ENCODE measurements around the gene HMCN1.
"Not testable (repeated sequence)": the region's sequence is repeated elsewhere in the genome, so short reads cannot be mapped to it uniquely, and the experiment has no call there.

Gene HMCN1

DNA sequence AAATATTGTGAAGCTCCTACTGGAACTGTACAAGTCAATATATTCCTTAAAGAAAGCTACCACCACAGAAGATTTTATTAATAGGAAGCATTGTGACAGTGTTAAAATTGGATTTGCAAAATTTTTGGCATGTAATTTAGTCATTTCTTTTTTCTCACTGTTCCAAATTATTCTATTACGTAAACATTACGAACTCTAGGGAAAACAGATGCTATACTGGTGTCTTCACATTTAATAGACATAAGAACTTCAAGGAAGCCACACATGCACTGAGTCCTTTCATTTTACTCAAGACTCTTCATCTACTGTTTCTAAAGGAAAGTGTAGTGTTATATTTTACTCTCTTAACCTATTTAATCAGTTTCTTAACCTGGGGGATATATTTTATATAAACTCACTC lies 135.4 kb downstream of the HMCN1 start:
- H3K4me3 ChIP-seq (ENCODE audit: low read depth, low read length): no peak overlapping the region
- H3K27ac ChIP-seq (ENCODE audit: low read depth, low read length): no peak overlapping the region
- no peaks in the 10 kb centered on the region for H3K9me3 ChIP-seq (ENCODE audit: control insufficient read depth, insufficient read depth, low read length)
- H3K36me3 ChIP-seq (ENCODE audit: control insufficient read depth, insufficient read depth, low read length): no peaks in the 10 kb centered on the region
- no peak overlapping the region for H3K9ac ChIP-seq (ENCODE audit: low read depth, low read length)
- 0 out of 2 replicates have a peak, but pooled peaks cover 2% of the 10 kb centered on the region for H3K4me1 ChIP-seq (ENCODE audit: control insufficient read depth, insufficient read depth, low read length)
- H3K27me3 ChIP-seq (ENCODE audit: control insufficient read depth, insufficient read depth, low read length): no peaks in the 10 kb centered on the region

DNA sequence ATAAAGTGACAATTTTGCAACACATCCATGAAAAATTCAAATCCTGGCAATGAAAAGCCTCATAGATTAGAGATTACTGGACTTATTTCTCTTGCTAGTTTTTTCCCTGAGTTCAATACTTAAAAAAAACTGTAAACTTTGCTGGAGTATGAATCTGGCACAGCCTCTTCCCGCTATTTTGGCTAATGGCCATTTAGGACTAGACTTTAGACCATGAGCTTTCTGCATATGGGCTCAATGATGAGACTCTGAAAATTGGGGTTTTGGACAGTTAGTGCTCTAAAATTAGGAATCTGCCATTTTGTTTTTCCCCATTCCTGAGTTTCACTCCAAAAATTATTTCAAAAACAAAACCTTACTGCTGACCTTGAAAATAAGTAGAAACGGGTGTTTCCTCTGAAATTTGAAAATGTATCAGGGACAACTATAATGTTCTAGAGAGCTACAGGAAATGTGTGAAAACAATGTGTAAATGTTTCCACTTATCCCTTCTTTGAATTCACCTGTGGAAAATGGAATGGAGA lies 137.5 kb downstream of the HMCN1 start:
- H3K36me3 ChIP-seq (ENCODE audit: control insufficient read depth, insufficient read depth, low read length): no peaks in the 10 kb centered on the region
- H3K27ac ChIP-seq (ENCODE audit: low read depth, low read length): no peak overlapping the region
- H3K4me3 ChIP-seq (ENCODE audit: low read depth, low read length): no peak overlapping the region
- no peak overlapping the region for H3K9ac ChIP-seq (ENCODE audit: low read depth, low read length)
- H3K4me1 ChIP-seq (ENCODE audit: control insufficient read depth, insufficient read depth, low read length): 0 out of 2 replicates have a peak, but pooled peaks cover 2% of the 10 kb centered on the region
- H3K9me3 ChIP-seq (ENCODE audit: control insufficient read depth, insufficient read depth, low read length): no peaks in the 10 kb centered on the region
- no peaks in the 10 kb centered on the region for H3K27me3 ChIP-seq (ENCODE audit: control insufficient read depth, insufficient read depth, low read length)

- Histone ChIP-seq H3K9me3 (ENCODE audit: control insufficient read depth, insufficient read depth, low read length) (no peaks in the 10 kb centered on the region), H3K4me1 (ENCODE audit: control insufficient read depth, insufficient read depth, low read length) (0 out of 2 replicates have a peak, but pooled peaks cover 2% of the 10 kb centered on the region), H3K27me3 (ENCODE audit: control insufficient read depth, insufficient read depth, low read length) (no peaks in the 10 kb centered on the region), H3K9ac (ENCODE audit: low read depth, low read length) (no peak overlapping the region), H3K36me3 (ENCODE audit: control insufficient read depth, insufficient read depth, low read length) (no peaks in the 10 kb centered on the region), H3K27ac (ENCODE audit: low read depth, low read length) (no peak overlapping the region), H3K4me3 (ENCODE audit: low read depth, low read length) (no peak overlapping the region)
Measured at GRCh38 chr1:185874246-185874645, 140.1 kb downstream of the HMCN1 start.

DNA sequence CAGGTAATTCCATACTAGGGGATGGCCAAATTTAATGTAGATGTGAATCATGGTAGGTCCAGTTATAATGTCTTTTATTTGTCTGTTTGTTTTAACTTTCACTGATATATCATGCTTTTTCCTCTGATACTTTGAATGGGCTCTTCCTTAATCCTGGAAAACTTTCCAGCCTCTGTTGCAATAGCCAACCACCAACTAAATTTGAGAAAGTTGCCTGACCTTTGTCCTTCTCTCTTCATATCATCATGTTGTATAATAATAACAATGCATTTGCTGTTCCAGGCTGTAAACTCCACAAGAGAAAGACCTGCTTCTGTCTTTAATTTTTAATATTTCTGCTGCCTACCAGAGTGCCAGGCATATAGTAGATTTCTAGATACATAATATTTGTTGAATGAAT lies 146.1 kb downstream of the HMCN1 start:
- H3K36me3 ChIP-seq (ENCODE audit: control insufficient read depth, insufficient read depth, low read length): no peaks in the 10 kb centered on the region
- H3K4me1 ChIP-seq (ENCODE audit: control insufficient read depth, insufficient read depth, low read length): no peaks in the 10 kb centered on the region
- H3K4me3 ChIP-seq (ENCODE audit: low read depth, low read length): no peak overlapping the region
- no peaks in the 10 kb centered on the region for H3K27me3 ChIP-seq (ENCODE audit: control insufficient read depth, insufficient read depth, low read length)
- H3K9ac ChIP-seq (ENCODE audit: low read depth, low read length): no peak overlapping the region
- H3K27ac ChIP-seq (ENCODE audit: low read depth, low read length): no peak overlapping the region
- H3K9me3 ChIP-seq (ENCODE audit: control insufficient read depth, insufficient read depth, low read length): no peaks in the 10 kb centered on the region

DNA sequence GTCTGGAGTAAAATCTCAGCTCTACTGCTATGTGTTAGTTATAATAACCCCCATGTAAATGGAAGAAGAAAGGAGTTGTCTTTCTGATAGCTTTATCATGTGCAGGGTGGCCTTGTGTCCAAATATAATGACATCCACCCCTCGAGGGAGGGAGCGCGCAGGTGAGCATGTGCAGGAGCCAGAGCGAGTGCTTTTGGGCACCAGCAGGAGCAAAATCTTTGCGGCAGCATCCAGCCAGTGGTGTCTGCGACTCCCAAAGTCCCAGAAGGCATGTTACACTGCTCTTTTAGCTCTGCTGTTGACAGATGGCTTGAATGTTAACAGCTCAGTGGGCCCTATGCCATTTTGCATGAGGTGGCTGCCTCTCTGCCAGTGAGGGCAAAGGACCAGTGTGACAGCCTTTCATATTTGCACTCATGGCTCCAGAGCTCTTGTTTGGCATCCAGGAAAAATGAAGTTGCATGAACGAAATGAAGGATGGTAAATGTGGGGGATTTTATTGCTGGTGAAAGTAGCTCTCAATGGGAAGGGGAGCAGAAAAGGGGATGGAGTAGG lies 146.7 kb downstream of the HMCN1 start:
- Histone ChIP-seq H3K36me3 (ENCODE audit: control insufficient read depth, insufficient read depth, low read length) (no peaks in the 10 kb centered on the region), H3K27ac (ENCODE audit: low read depth, low read length) (no peak overlapping the region), H3K27me3 (ENCODE audit: control insufficient read depth, insufficient read depth, low read length) (no peaks in the 10 kb centered on the region), H3K4me3 (ENCODE audit: low read depth, low read length) (no peak overlapping the region), H3K9me3 (ENCODE audit: control insufficient read depth, insufficient read depth, low read length) (no peaks in the 10 kb centered on the region), H3K4me1 (ENCODE audit: control insufficient read depth, insufficient read depth, low read length) (no peaks in the 10 kb centered on the region), H3K9ac (ENCODE audit: low read depth, low read length) (no peak overlapping the region)

DNA sequence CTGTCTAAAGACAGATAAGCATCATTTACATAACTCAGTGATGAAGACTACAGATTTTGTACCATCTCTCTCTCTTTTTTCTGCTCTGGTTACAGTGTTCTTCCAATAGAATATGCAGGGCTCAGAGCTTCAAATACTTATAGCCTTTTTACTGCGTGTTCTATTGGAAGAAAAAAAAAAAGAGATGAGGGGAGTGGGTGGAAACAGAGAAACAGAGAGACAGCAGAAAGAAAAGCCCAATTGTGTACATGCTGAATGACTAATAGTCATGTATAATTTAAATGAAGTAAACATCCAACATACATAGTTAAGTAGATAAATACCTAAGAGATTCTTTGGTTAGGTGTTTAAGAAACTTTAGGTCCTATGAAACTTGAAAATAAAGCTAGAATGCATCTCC lies 151.9 kb downstream of the HMCN1 start:
- no peak overlapping the region for H3K27ac ChIP-seq (ENCODE audit: low read depth, low read length)
- H3K9ac ChIP-seq (ENCODE audit: low read depth, low read length): no peak overlapping the region
- H3K9me3 ChIP-seq (ENCODE audit: control insufficient read depth, insufficient read depth, low read length): no peaks in the 10 kb centered on the region
- no peak overlapping the region for H3K4me3 ChIP-seq (ENCODE audit: low read depth, low read length)
- H3K4me1 ChIP-seq (ENCODE audit: control insufficient read depth, insufficient read depth, low read length): no peaks in the 10 kb centered on the region
- no peaks in the 10 kb centered on the region for H3K36me3 ChIP-seq (ENCODE audit: control insufficient read depth, insufficient read depth, low read length)
- no peaks in the 10 kb centered on the region for H3K27me3 ChIP-seq (ENCODE audit: control insufficient read depth, insufficient read depth, low read length)

GRCh38 chr1:185886671-185887070 lies 152.5 kb downstream of the HMCN1 start:
- H3K9me3 ChIP-seq (ENCODE audit: control insufficient read depth, insufficient read depth, low read length): no peaks in the 10 kb centered on the region
- no peak overlapping the region for H3K27ac ChIP-seq (ENCODE audit: low read depth, low read length)
- no peaks in the 10 kb centered on the region for H3K27me3 ChIP-seq (ENCODE audit: control insufficient read depth, insufficient read depth, low read length)
- no peaks in the 10 kb centered on the region for H3K4me1 ChIP-seq (ENCODE audit: control insufficient read depth, insufficient read depth, low read length)
- no peak overlapping the region for H3K4me3 ChIP-seq (ENCODE audit: low read depth, low read length)
- H3K9ac ChIP-seq (ENCODE audit: low read depth, low read length): no peak overlapping the region
- no peaks in the 10 kb centered on the region for H3K36me3 ChIP-seq (ENCODE audit: control insufficient read depth, insufficient read depth, low read length)

DNA sequence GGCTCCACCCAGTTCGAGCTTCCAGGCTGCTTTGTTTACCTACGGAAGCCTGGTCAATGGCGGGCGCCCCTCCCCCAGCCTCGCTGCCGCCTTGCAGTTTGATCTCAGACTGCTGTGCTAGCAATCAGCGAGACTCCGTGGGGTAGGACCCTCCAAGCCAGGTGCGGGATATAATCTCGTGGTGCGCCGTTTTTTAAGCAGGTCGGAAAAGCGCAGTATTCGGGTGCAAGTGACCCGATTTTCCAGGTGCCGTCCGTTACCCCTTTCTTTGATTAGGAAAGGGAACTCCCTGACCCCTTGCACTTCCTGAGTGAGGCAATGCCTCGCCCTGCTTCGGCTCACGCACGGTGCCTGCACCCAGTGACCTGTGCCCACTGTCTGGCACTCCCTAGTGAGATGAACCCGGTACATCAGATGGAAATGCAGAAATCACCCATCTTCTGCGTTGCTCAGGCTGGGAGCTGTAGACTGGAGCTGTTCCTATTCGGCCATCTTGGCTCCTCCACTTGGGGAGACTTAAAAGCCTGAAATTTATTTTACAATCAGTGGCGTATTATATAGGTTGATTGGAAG lies 158.7 kb downstream of the HMCN1 start:
- H3K9ac ChIP-seq (ENCODE audit: low read depth, low read length): not testable (repeated sequence)

GRCh38 chr1:185894791-185895190 lies 160.6 kb downstream of the HMCN1 start:
- H3K4me3 ChIP-seq (ENCODE audit: low read depth, low read length): no peak overlapping the region
- no peaks in the 10 kb centered on the region for H3K9me3 ChIP-seq (ENCODE audit: control insufficient read depth, insufficient read depth, low read length)
- no peak overlapping the region for H3K9ac ChIP-seq (ENCODE audit: low read depth, low read length)
- H3K27me3 ChIP-seq (ENCODE audit: control insufficient read depth, insufficient read depth, low read length): no peaks in the 10 kb centered on the region
- no peak overlapping the region for H3K27ac ChIP-seq (ENCODE audit: low read depth, low read length)
- no peaks in the 10 kb centered on the region for H3K4me1 ChIP-seq (ENCODE audit: control insufficient read depth, insufficient read depth, low read length)
- no peaks in the 10 kb centered on the region for H3K36me3 ChIP-seq (ENCODE audit: control insufficient read depth, insufficient read depth, low read length)

More for the DNA sequence above, 158.7 kb downstream of the HMCN1 start:
- H3K27me3 ChIP-seq (ENCODE audit: control insufficient read depth, insufficient read depth, low read length); H3K36me3 ChIP-seq (ENCODE audit: control insufficient read depth, insufficient read depth, low read length); H3K4me3 ChIP-seq (ENCODE audit: low read depth, low read length); H3K4me1 ChIP-seq (ENCODE audit: control insufficient read depth, insufficient read depth, low read length); H3K9me3 ChIP-seq (ENCODE audit: control insufficient read depth, insufficient read depth, low read length); H3K27ac ChIP-seq (ENCODE audit: low read depth, low read length): not testable (repeated sequence)

GRCh38 chr1:185895208-185895900 lies 161.2 kb downstream of the HMCN1 start:
- H3K4me3 ChIP-seq (ENCODE audit: low read depth, low read length): no peak overlapping the region
- no peaks in the 10 kb centered on the region for H3K9me3 ChIP-seq (ENCODE audit: control insufficient read depth, insufficient read depth, low read length)
- H3K4me1 ChIP-seq (ENCODE audit: control insufficient read depth, insufficient read depth, low read length): no peaks in the 10 kb centered on the region
- H3K9ac ChIP-seq (ENCODE audit: low read depth, low read length): no peak overlapping the region
- H3K36me3 ChIP-seq (ENCODE audit: control insufficient read depth, insufficient read depth, low read length): no peaks in the 10 kb centered on the region
- H3K27me3 ChIP-seq (ENCODE audit: control insufficient read depth, insufficient read depth, low read length): no peaks in the 10 kb centered on the region
- no peak overlapping the region for H3K27ac ChIP-seq (ENCODE audit: low read depth, low read length)

GRCh38 chr1:185896863-185897262 lies 162.7 kb downstream of the HMCN1 start:
- no peaks in the 10 kb centered on the region for H3K4me1 ChIP-seq (ENCODE audit: control insufficient read depth, insufficient read depth, low read length)
- H3K36me3 ChIP-seq (ENCODE audit: control insufficient read depth, insufficient read depth, low read length): no peaks in the 10 kb centered on the region
- H3K9me3 ChIP-seq (ENCODE audit: control insufficient read depth, insufficient read depth, low read length): no peaks in the 10 kb centered on the region
- no peak overlapping the region for H3K9ac ChIP-seq (ENCODE audit: low read depth, low read length)
- H3K27ac ChIP-seq (ENCODE audit: low read depth, low read length): no peak overlapping the region
- no peaks in the 10 kb centered on the region for H3K27me3 ChIP-seq (ENCODE audit: control insufficient read depth, insufficient read depth, low read length)
- H3K4me3 ChIP-seq (ENCODE audit: low read depth, low read length): no peak overlapping the region

All from HUES48 (cell line).